Fibroblast of skin of left quadriceps (primary cell): ENCODE data around the gene APMAP.

ENCODE experiments used
- DNase-seq, 2 experiments: peaks; one replicate each; pipeline ENCODE4 v3.0.0-alpha.2; 2013; ENCODE audit warnings: low read depth in 2 of 2

Gene APMAP

DNA sequence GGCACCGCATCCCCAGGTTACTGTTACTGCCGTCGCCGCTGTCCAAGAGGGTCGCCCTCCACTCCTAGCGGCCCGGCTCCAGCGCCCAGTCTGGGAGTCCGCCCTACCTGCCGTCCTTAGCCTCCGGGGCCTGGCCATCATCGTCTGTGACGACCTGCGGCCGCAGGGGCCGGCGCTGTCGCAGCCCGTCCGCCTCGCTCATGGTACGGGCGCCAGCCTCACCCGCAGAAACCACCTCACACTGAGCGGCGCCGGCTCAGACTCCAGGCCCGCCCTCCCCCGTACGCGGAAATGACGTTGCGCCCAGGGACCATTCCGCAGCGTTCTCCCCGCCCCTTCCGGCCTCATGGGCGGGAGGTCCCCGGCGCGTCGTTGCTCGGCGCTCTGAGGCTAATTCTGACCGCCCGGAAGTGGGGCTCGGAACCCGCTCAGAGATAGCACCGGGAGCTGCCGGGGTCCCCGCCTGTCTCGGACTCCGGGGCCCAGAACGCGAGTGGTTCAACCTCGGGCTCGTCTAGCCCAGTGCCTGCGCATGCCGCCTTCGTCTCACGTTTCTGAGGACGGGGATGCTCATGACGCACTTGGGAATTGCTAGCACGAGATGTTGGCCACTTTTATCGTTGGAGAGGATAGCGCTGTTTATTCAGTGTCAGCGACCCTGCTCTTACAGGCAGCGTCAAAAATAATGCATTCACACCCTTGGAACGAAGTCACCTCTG lies at the start of gene APMAP:
Gene APMAP, minus strand, starts transcription at position 265 of the 719 bp plus-strand sequence. Its CDS starts 63 bp downstream, at position 202.
- peak; percentile 77 to 80 for DNase-seq

GRCh38 chr20:25041813-25042530 lies 49.4 kb upstream of the APMAP start:
- no peak for DNase-seq

- DNase-seq, result no peak
Observed at GRCh38 chr20:25040438-25040831, 47.9 kb upstream of the APMAP start.

GRCh38 chr20:25039697-25040437 lies 47.3 kb upstream of the APMAP start:
- DNase-seq, result no peak

DNA sequence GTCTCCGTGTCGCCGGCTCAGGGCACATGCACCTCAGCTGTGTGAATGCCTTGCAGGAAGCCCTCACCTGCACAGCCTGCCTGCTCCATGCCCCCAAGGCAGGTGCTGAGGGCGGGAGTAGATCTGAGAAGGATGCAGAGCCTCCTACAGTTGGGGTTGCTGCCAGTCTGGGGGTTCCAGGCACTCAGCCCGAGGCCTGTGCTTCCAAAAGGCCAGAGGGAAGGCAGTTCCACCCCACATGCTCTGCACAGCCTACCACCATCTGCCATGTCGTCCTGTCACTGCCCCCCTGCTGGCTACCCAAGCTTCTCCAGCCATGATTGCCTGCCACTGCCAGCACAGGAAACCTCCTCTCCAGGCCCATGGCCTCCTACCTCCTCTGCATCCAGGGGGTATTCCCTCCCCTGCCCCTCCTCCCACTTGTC lies 46.1 kb upstream of the APMAP start:
- DNase-seq, result no peak

- DNase-seq, result no peak
Observed at GRCh38 chr20:25038103-25038410, 45.5 kb upstream of the APMAP start.

- DNase-seq, result no peak
Observed at GRCh38 chr20:25037288-25038102, 44.9 kb upstream of the APMAP start.

DNA sequence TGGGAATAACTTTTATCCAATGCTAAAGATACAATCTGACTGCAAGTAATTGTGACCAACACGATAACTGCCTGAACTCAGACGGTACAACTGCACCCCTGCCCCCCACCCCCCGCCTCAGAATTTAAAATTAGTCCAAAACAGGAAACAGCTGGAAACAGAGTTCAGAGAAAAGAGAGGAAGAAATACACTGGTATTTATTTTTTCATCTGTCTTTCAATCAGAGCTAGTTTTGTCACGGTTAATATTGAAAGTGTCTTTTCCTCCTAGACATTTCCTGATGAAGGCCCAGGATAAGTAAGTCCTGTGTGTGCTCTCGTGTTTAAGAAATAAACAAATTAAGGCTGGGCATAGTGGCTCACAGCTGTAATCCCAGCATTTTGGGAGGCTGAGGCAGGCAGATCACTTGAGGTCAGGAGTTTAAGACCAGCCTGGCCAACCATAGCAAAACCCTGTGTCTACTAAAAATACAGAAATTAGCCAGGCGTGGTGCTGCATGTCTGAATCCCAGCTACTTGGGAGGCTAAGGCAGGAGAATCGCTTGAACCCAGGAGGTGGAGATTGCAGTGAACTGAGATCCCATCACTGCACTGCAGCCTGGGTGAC lies 43.9 kb upstream of the APMAP start:
- no peak for DNase-seq

GRCh38 chr20:25035921-25036320 lies 43.4 kb upstream of the APMAP start:
- DNase-seq, result no peak

DNA sequence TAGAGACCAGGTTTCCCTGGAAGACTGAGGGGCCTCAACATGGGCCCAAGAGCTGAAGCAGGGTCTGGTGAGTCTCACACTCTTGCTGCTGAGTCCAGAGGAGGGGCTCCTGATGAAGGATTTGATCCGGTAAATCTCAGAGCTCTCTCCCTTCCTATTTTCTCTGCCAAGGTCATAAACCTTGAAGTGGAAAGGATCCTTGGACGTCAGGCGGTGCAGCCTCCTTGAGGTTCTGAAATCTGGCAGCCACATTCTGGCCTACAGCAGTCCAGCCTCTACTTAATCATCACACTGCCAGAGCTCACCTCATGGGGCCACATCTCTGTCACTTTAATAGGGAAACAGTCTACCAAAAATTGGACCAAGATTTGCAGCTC lies 41.4 kb upstream of the APMAP start:
- DNase-seq, result no peak

GRCh38 chr20:25033265-25033923 lies 40.8 kb upstream of the APMAP start:
- no peak for DNase-seq

GRCh38 chr20:25032478-25033264 lies 40.1 kb upstream of the APMAP start:
- no peak for DNase-seq

DNA sequence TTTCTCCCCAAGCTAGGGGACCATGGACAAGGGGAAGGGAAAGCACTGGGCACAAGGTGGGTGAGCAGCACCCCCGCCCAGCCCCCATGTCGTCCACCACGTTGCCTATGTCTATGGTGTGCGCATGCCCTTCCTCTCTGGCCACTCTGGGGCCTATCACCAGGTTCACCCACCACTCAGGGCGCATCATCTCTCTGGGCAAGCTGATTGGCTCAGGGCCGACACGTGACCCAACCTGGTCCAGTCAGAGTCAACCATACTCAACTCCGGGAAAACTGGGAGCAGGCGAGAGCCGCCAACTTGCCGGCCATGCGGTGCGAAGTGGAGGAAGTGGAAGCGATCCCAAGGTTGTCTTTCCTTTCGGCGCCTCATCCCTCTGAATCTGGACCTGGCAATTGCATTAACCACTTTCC lies 39.5 kb upstream of the APMAP start:
- DNase-seq, result no peak

DNA sequence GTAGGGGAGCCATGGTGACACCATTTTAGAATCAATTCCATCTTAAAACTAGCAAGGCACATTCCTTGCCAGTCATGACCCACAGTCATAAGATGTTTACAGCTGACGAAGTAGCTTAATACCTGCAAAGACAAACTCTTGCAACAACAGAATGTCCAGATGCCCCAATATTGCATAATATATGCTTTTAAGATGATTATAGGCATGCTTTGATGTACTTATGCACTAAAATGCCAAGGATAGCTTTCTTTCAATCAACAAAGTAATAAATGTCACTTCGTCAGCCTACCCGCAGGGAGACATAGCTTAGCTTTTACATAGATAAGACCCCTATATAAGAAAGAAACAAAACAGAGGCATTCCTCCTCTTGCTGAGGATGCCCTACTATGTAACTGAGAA lies 38.7 kb upstream of the APMAP start:
- DNase-seq, result no peak

- DNase-seq, result no peak
Observed at GRCh38 chr20:25030649-25031207, 38.2 kb upstream of the APMAP start.

GRCh38 chr20:25030007-25030648 lies 37.6 kb upstream of the APMAP start:
- DNase-seq, result no peak

GRCh38 chr20:25025986-25026605 lies 33.5 kb upstream of the APMAP start:
- DNase-seq, result no peak

GRCh38 chr20:25025091-25025861 lies 32.7 kb upstream of the APMAP start:
- DNase-seq, result no peak
